Panc1 (cell line): Measurements from ENCODE around the gene CD4. TPM values are rescaled to one million over a fixed set of nuclear protein-coding genes. Genes with fewer than 3 reads are reported as not detected.

ENCODE experiments used
- ATAC-seq: fragments of 200-7000 bp; cut with Tn5 transposase; 2 replicates; pipeline ENCODE4 v1.9.1; 2020; ENCODE audit warnings: mild to moderate bottlenecking, moderate library complexity
- BruUV-seq: library from RNA; stranded (reverse); fragments of 400-500 nt; replicated peaks from 2 replicates; lab custom pipeline; 2021; lab: Mats Ljungman, UMichigan
- CTCF ChIA-PET: fragments of 300-600 bp; sonication (Branson Sonifier 250); formaldehyde crosslinking; loops from one replicate; lab custom pipeline; 2022; ENCODE audit warnings: antibody characterized with exemption; lab: Charles Lee
- POLR2A ChIA-PET: fragments of 300-600 bp; sonication (Branson Sonifier 250); formaldehyde crosslinking; loops from one replicate; lab custom pipeline; 2022; ENCODE audit warnings: antibody characterized with exemption; lab: Charles Lee
- DNase-seq: peaks from one replicate; pipeline ENCODE4 v3.0.0-alpha.2; 2010; ENCODE audit warnings: low read depth, low spot score
- H3K27ac ChIP-seq: 2 replicates; pipeline ENCODE4 v1.5.1; 2011; ENCODE audit warnings: mild to moderate bottlenecking, low read length, inconsistent platforms
- H3K27me3 ChIP-seq: fragments of 200-500 bp; sonication (Bioruptor generic); 2 replicates; pipeline ENCODE4 v1.6.0; 2014; ENCODE audit warnings: low read length, inconsistent platforms; ENCODE audit not compliant: control insufficient read depth, insufficient read depth
- H3K36me3 ChIP-seq: fragments of 200-500 bp; sonication (Bioruptor generic); 2 replicates; pipeline ENCODE4 v1.5.1; 2014; ENCODE audit warnings: inconsistent platforms, mild to moderate bottlenecking, low read length, moderate library complexity; ENCODE audit not compliant: control insufficient read depth, insufficient read depth
- H3K4me1 ChIP-seq: 2 replicates; pipeline ENCODE4 v1.5.1; 2011; ENCODE audit warnings: inconsistent platforms, mild to moderate bottlenecking, low read length, moderate library complexity; ENCODE audit not compliant: control insufficient read depth, insufficient read depth
- H3K4me3 ChIP-seq, 2 experiments: 2 replicates each; pipeline ENCODE4 v1.5.1; 2011 to 2012; ENCODE audit warnings: low read depth in 2 of 2, low read length in 2 of 2, mild to moderate bottlenecking in 2 of 2, inconsistent platforms in 1 of 2, moderate library complexity in 1 of 2
- H3K9me3 ChIP-seq: fragments of 200-500 bp; sonication (Bioruptor generic); 2 replicates; pipeline ENCODE4 v1.5.1; 2014; ENCODE audit warnings: low read depth, mild to moderate bottlenecking, inconsistent platforms, low read length, moderate library complexity; ENCODE audit not compliant: control insufficient read depth, insufficient read depth
- CTCF ChIP-seq: fragments of 450-650 bp; IDR thresholded peaks from 2 replicates; pipeline ENCODE4 v1.5.1; 2017; ENCODE audit warnings: mild to moderate bottlenecking
- POLR2AphosphoS5 ChIP-seq: IDR thresholded peaks from 2 replicates; pipeline ENCODE4 v1.6.1; 2012; ENCODE audit warnings: mild to moderate bottlenecking, low read depth, low read length, moderate library complexity
- REST ChIP-seq, 2 experiments: IDR thresholded peaks; 2 replicates each; pipeline ENCODE4 v1.6.1; 2011 to 2012; ENCODE audit warnings: low read depth in 2 of 2, control low read depth in 1 of 2, low read length in 1 of 2, mild to moderate bottlenecking in 1 of 2, moderate library complexity in 1 of 2; ENCODE audit not compliant: insufficient read depth in 1 of 2
- SIN3A ChIP-seq: IDR thresholded peaks from 2 replicates; pipeline ENCODE4 v1.6.1; 2012; ENCODE audit warnings: low read depth, mild to moderate bottlenecking, low read length, moderate library complexity, borderline replicate concordance; ENCODE audit not compliant: insufficient read depth
- TCF7L2 ChIP-seq: IDR thresholded peaks from 2 replicates; pipeline ENCODE4 v1.6.1; 2011; ENCODE audit warnings: mild to moderate bottlenecking, low read depth, low read length, inconsistent platforms
- in situ Hi-C: cut with HindIII; loops from 2 replicates; pipeline ENCODE4 v1.10.0; 2016; ENCODE audit warnings: low sequenced_read_pairs, low pct_unique_long_range_greater_than_20kb
- intact Hi-C: fragments of 100-400 bp; cut with micrococcal nuclease; formaldehyde crosslinking; loops from one replicate; pipeline ENCODE4 v1.10.0; 2022; ENCODE audit not compliant: unreplicated experiment
- total RNA-seq: library from RNA; stranded (reverse); gene quantifications from one replicate; pipeline ENCODE4 v1.2.1, GENCODE V29; 2021; ENCODE audit not compliant: unreplicated experiment

CD4 gene
- total RNA-seq, 1 experiment from 2014 or later, result 0.23 TPM

GRCh38 chr12:6851921-6852650 is 62.8 kb downstream of the CD4 start, which contains the start of gene USP5:
TSS of gene USP5 (plus strand) at chr12:6852150. CDS start at chr12:6852180, 30 bp downstream.
- TF ChIP-seq CTCF (no peak), POLR2AphosphoS5 (peak; percentile 76; the same call in 1 of the 2 replicates), SIN3A (0 out of 2 replicates have a peak, but pooled peaks have one; percentile 49)
- ChIA-PET POLR2A (interaction anchor here (0.5 to 1.1 kb wide), 4 partner anchors 15 to 191 kb away, joined by 4 to 7 read pairs (median 5); partner anchors contain the start of gene TPI1), CTCF (interaction anchor here (0.6 to 1.0 kb wide), 4 partner anchors 17 to 306 kb away, joined by 3 to 5 read pairs (median 4); no protein-coding TSS in a partner anchor)
- peaks cover 15% of the 10 kb centered on the region for H3K4me1 ChIP-seq
- H3K36me3 ChIP-seq, result peaks cover 10% of the 10 kb centered on the region
- intact Hi-C loops, result no loop called here
- no peaks in the 10 kb centered on the region for H3K27me3 ChIP-seq
- ATAC-seq (peak; percentile 91), DNase-seq (peak; percentile 98)
- in situ Hi-C loops, result no loop called here
- H3K27ac ChIP-seq, result peak within 1 kb of the TSS; percentile 94
- peak within 1 kb of the TSS; percentile 75 to 89 for H3K4me3 ChIP-seq
- no peaks in the 10 kb centered on the region for H3K9me3 ChIP-seq
- BruUV-seq, result TSS peak; percentile 92

GRCh38 chr12:6852651-6853354 is 63.5 kb downstream of the CD4 start:
- no TSS peak for BruUV-seq

More at GRCh38 chr12:6852651-6853354, 63.5 kb downstream of the CD4 start:
- H3K4me3 ChIP-seq, result peak overlapping the region; percentile 75 to 89
- POLR2A ChIA-PET, result interaction anchor here (0.5 to 1.1 kb wide), 3 partner anchors 14 to 191 kb away, joined by 4 to 7 read pairs (median 5); partner anchors contain the start of gene TPI1
- H3K27me3 ChIP-seq, result no peaks in the 10 kb centered on the region
- H3K27ac ChIP-seq, result peak overlapping the region; percentile 72
- H3K9me3 ChIP-seq, result no peaks in the 10 kb centered on the region
- H3K36me3 ChIP-seq, result peaks cover 10% of the 10 kb centered on the region
- TF ChIP-seq REST (IDR thresholded peaks at IDR 0.05; ENCODE audit: insufficient read depth in 1 of 2, low read depth in 2 of 2, low read length in 1 of 2) (no peak), TCF7L2 (no peak), CTCF (no peak), SIN3A (no peak), POLR2AphosphoS5 (no peak)
- H3K4me1 ChIP-seq, result peaks cover 15% of the 10 kb centered on the region
- CTCF ChIA-PET, result interaction anchor here (0.6 kb wide), 1 partner anchor 307 kb away, joined by 3 read pairs; no protein-coding TSS in a partner anchor
- in situ Hi-C loops, result no loop called here
- no peak for ATAC-seq
- intact Hi-C loops, result no loop called here
- no peak for DNase-seq
